Spinal cord (tissue), 10 donors: Measurements from ENCODE around the gene RGS19. TPM values are rescaled to one million over a fixed set of nuclear protein-coding genes. Genes with fewer than 3 reads are reported as not detected.

Experiments used
- DNase-seq, 6 donors: peaks; one replicate each; pipeline versions ENCODE4 v3.0.0 to v3.0.0-alpha.2; 2013 to 2015; ENCODE audit warnings: low spot score in 6 of 6, low read depth in 4 of 6
- H3K27ac ChIP-seq: one replicate; pipeline ENCODE4 v1.5.1; 2013; ENCODE audit warnings: low read depth, low read length, control low read depth
- H3K27me3 ChIP-seq: one replicate; pipeline ENCODE4 v1.6.1; 2013; ENCODE audit warnings: low read length; ENCODE audit not compliant: control insufficient read depth, insufficient read depth
- H3K36me3 ChIP-seq: one replicate; pipeline ENCODE4 v1.6.1; 2013; ENCODE audit warnings: low read length; ENCODE audit not compliant: control insufficient read depth, insufficient read depth
- H3K4me1 ChIP-seq: one replicate; pipeline ENCODE4 v1.6.1; 2013; ENCODE audit warnings: low read length; ENCODE audit not compliant: control insufficient read depth, insufficient read depth
- H3K4me3 ChIP-seq: one replicate; pipeline ENCODE4 v1.5.1; 2013; ENCODE audit warnings: low read depth, low read length, control low read depth
- H3K9me3 ChIP-seq: one replicate; pipeline ENCODE4 v1.6.1; 2013; ENCODE audit warnings: low read length; ENCODE audit not compliant: control insufficient read depth, insufficient read depth
- whole genome bisulfite sequencing: methylation state at CpG from one replicate; pipeline ENCODE4 v1.1.5; 2013; ENCODE audit warnings: missing lambda C conversion rate; ENCODE audit not compliant: insufficient coverage; 5-methylcytosine and 5-hydroxymethylcytosine counted together
- polyA plus RNA-seq, 2 donors: library from polyadenylated mRNA; unstranded; fragments of 120-200 nt; gene quantifications; one replicate each; pipeline ENCODE4 v1.2.1, GENCODE V29; 2013; ENCODE audit not compliant: insufficient read length in 2 of 2
- total RNA-seq, 2 donors: library from RNA; depleted of rRNA in 1 of 2; stranded (reverse); fragments of 120-200 nt in 1 of 2; fragments of >200 nt in 1 of 2; gene quantifications; one replicate each; pipeline versions ENCODE4 v1.2.3 to v1.2.4, GENCODE V29; 2013 to 2014
- donor health status: healthy.

The RGS19 gene
- total and polyA plus RNA-seq, 4 donors = 10.7 to 21.5 (median 17.4) TPM

DNA sequence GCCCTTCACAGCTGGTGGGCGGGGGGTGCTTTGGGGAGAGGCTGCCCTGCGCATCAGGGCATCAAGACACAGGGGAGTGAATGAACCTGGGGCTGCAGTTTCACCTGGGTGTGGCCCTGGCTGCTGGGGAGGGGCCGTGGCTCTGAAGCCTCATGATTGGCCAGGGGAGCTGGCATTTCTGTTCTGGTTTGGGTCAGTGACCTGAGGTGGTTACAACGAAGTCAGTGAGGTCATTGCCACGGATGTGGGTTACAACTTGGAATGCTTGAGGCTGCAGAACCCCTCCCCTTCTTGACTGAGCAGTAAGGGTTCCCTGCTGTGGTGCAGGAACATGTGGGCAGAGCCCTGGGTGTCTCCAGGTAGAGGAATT is 13.4 kb downstream of the RGS19 start:
- no peak overlapping the region for H3K4me3 ChIP-seq
- peaks cover 64% of the 10 kb centered on the region for H3K36me3 ChIP-seq
- no peaks in the 10 kb centered on the region for H3K9me3 ChIP-seq
- WGBS = 56% methylated on average over 5 of the region's 5 CpGs
- DNase-seq = no peak
- no peak overlapping the region for H3K27ac ChIP-seq
- H3K27me3 ChIP-seq = no peaks in the 10 kb centered on the region
- peaks cover 41% of the 10 kb centered on the region for H3K4me1 ChIP-seq

DNA sequence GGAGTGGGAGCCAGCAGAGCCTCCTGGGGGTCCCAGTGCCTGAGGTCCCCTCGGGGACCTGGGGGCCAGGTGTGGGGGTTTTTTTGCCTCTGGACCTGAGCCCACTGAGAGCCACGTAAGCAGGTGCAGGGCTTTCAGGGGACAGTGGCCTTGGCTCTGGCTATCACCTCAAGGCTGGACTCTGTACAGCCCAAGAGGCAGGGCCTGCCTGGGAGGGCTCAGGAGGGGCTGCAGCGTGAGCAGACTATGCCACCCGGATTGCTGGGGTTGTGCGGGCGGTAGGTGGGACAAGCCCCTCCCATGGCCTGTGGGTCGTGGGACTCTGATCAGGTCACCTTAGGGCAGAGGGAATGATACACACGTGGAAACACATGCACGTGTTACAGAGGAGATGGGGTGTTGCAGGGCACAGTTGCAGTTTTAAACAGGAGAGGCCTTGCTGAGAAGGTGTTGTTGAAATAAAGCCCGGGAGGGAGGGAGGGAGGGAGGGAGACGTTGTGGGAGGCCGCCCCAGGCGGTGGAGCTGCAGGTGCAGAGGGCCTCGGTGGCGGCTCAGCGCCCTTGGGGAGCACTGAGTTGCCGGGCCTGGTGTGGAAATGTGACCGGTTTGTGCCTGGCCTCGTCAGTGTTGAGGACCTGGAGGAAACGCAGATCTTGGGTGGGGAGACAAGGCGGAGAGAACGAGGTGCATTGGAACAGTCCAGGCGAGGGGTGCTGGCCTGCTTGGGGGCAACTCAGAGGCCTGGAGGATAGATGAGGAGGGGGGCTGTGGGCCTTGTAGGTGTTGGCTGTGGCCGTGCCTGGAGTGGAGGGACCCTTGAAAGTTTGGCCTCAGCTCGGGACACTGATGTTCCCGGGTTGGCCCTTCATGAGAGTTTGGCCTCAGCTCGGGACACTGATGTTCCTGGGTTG is 14.0 kb downstream of the RGS19 start:
- H3K27me3 ChIP-seq = no peaks in the 10 kb centered on the region
- 63% methylated on average over 27 of the region's 27 CpGs for WGBS
- no peak for DNase-seq
- peaks cover 41% of the 10 kb centered on the region for H3K4me1 ChIP-seq
- peaks cover 58% of the 10 kb centered on the region for H3K36me3 ChIP-seq
- no peak overlapping the region for H3K4me3 ChIP-seq
- no peak overlapping the region for H3K27ac ChIP-seq
- H3K9me3 ChIP-seq = no peaks in the 10 kb centered on the region

DNA sequence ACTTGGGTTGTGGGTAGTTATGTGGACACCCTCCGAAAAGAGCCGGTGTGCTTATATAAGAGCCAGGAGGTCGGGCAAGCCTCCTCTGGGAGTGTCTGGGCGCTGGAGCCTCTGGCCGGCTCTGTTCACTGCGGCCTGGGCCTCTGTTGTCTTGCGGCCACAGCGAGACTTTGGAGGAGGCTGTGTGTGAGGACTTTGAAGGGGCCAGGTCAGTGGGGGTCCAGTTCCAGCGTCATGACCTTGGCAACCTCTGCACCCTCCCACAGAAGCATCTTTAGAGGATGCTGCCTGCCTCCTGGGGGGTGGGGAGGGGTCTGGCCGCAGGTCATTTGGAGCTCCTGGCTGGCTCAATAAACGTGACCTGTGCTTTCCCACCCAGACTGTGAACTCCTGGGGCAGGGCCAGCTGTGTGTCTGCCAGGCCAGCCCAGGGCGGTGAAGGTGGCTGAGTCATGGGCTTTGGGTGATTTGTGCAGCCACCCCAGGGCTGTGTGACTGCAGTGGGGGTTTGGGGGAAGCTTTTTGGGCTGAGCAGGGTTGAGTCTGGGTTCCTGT is 15.1 kb downstream of the RGS19 start:
- H3K27ac ChIP-seq = no peak overlapping the region
- peaks cover 47% of the 10 kb centered on the region for H3K36me3 ChIP-seq
- no peaks in the 10 kb centered on the region for H3K9me3 ChIP-seq
- peaks cover 33% of the 10 kb centered on the region for H3K4me1 ChIP-seq
- peak overlapping the region; percentile 71 for H3K4me3 ChIP-seq
- DNase-seq = no peak
- H3K27me3 ChIP-seq = no peaks in the 10 kb centered on the region
- WGBS = 54% methylated on average over 9 of the region's 12 CpGs

DNA sequence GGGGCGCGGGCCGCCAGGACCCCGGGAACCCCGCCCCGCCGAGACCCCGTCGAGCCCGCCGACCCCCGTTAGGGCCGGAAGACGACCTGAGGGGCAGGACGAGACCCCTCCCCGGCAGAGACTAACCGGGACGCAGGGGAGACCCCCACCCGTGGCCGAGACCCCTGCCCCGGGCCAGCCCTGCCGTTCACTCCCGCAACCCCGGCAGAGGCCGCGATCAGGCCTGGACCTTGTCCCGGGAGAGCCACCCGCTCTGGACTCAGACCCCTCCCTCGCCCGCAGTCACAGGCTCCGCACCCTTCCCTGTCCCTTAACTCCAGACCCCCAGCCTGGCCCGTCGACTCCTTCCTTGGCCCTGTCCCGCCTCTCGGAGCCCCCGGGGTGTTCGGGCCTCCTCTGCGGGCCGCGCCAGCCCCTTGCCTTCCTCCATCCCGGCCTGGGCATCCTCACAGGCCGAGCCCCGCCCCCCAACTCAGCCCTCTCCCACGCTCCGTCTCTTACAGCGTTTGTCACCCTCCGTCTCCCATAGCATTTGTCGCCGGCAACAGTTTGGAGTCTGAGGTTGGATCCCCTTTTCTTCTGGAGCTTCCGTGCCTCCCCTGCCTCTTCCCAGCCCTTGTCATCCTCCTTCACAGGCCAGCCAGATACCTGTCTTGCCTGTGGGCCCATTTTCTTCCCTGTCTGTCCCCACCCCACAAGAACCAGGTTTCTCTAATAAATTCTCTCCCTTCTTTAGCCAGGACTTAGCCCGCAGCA is 15.8 kb downstream of the RGS19 start:
- H3K9me3 ChIP-seq = no peaks in the 10 kb centered on the region
- WGBS = under 1% methylated on average over 50 of the region's 51 CpGs
- peak in 1 of 6 donors; percentile 16 for DNase-seq
- peak overlapping the region; percentile 71 for H3K4me3 ChIP-seq
- no peaks in the 10 kb centered on the region for H3K27me3 ChIP-seq
- peaks cover 33% of the 10 kb centered on the region for H3K4me1 ChIP-seq
- peaks cover 40% of the 10 kb centered on the region for H3K36me3 ChIP-seq
- H3K27ac ChIP-seq = no peak overlapping the region

DNA sequence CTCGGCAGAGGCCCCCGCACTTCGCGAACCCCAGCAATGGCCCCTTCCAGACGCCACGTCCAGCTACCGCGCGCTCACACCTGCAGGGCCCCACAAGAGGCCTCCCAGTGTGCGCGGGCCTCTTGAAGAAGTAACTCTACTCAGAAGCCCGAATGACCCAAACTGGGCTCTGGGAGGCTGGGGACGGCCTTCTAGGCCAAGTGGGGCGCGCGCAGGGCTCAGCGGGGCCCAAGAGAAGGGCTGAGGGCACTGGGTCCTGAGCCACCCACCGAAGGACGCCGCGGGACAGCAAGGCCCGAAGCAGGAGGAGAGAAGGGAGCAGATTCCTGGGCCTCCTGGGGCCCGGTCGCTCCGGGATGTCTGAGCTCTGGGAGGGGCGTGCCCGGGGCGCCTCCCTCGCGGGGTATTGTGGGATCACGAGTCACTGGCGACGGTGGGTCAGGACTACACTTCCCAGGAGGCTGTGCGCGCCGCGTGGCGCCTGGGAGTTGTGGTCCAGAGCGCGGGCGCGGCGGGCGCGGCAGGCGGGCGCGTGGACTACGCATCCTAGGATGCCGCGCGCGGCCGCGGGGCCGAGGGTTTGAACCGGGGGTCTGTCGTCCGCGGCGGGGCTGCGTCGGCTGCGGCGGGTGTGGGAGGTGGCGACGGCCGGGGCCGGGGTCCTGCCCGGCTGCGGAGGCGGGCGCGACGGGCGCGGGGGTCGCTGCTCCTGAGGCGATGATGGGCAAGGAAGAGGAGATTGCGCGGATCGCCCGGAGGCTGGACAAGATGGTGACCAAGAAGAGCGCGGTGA is 16.5 kb downstream of the RGS19 start, which contains the start of gene TCEA2:
TSS of gene TCEA2 (plus strand) at position 603 of the 793 bp plus-strand sequence. CDS start at position 718, 115 bp downstream.
- Histone ChIP-seq H3K36me3 (peaks cover 33% of the 10 kb centered on the region), H3K9me3 (no peaks in the 10 kb centered on the region), H3K4me3 (peak within 1 kb of the TSS; percentile 71), H3K4me1 (peaks cover 35% of the 10 kb centered on the region), H3K27me3 (no peaks in the 10 kb centered on the region), H3K27ac (peak within 1 kb of the TSS; percentile 50)
- DNase-seq = peak; percentile 87 to 99 (median 96)
- 3% methylated on average over 85 of the region's 85 CpGs for WGBS

DNA sequence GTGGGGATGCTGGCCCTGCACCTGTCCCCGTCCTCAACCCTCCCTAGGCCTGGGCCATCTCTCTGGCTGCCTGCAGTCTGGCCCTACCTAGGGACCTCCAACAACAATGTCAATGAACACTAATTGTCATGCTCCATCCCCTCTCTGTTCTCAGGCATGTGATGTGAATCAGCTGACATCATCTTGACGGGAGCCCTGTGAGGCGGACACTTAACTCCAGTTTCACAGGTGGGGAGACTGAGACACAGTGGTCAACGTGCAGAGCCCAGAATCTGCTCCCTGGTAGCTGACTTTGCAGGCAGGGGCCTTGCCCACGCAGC is 17.1 kb downstream of the RGS19 start:
- peak overlapping the region; percentile 69 for H3K4me3 ChIP-seq
- H3K9me3 ChIP-seq = no peaks in the 10 kb centered on the region
- H3K27me3 ChIP-seq = peaks cover 2% of the 10 kb centered on the region
- peaks cover 28% of the 10 kb centered on the region for H3K36me3 ChIP-seq
- 47% methylated on average over 5 of the region's 5 CpGs for WGBS
- no peak for DNase-seq
- peaks cover 41% of the 10 kb centered on the region for H3K4me1 ChIP-seq
- H3K27ac ChIP-seq = peak overlapping the region; percentile 50

DNA sequence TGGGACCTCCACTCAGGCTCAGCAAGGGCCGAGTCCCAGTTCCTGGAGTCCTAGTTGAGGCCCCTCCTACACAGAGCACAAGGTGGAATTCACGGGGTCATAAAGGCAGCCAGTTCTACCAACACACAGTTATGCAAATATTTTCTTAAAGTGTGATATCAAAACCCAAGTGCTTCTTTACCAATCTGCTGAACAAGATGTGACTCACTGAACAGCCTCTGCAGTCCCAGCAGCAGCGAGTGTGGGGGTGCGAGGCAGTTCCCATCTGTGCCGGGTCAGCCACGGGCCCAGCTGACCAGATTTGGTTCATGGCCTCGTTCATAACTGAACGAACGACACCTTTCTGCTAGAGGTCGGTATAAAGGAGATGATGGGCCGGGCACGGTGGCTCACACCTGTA is 20.8 kb downstream of the RGS19 start:
- Histone ChIP-seq H3K27me3 (peaks cover 12% of the 10 kb centered on the region), H3K27ac (no peak overlapping the region), H3K4me1 (peaks cover 48% of the 10 kb centered on the region)

DNA sequence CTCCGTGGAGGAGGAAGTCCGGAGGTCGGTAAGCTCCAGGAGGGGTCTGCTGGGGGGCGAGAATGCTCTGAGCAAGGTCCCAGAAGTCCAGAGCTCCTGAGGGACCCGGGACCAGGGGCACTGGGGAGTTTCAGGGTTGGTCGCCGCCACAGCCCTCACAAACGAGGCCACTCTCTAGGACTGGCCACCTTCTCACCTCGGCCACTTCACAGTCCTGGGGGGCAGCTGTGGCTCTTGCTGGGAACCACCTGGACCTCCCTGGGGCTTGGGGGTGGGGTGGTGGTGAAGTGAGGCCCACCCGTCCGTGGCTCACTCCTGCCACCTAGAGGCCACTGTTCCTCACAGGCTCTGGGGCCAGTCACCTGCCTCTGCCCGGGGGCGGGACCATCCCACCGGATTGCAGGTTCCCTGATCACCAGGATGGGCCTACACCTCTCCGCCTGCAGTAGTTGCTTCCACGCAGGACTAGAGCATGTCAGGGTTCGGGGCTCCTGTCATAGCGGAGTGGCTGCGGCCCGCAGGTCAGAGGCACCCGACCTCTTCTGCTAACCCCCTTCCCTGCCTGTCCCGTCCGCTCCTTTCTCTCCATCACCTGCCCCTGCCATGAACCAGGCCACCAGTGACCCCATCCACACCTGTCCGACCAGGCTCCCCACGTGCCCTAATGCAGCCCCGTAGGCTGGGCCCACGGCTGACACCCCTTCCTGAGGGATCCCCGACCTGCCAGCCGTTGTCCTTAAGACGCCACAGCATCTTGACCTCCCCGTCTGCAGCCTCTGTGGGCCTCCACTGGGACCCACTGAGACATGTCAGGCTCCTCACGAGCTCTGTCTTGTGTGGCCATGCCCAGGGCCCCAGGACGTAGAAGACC is 21.5 kb downstream of the RGS19 start:
- peaks cover 12% of the 10 kb centered on the region for H3K27me3 ChIP-seq
- no peaks in the 10 kb centered on the region for H3K36me3 ChIP-seq
- H3K4me1 ChIP-seq = peaks cover 53% of the 10 kb centered on the region
- no peaks in the 10 kb centered on the region for H3K9me3 ChIP-seq
- DNase-seq = peak in 2 of 6 donors; percentile 62 to 69
- WGBS = 33% methylated on average over 32 of the region's 33 CpGs
- no peak overlapping the region for H3K27ac ChIP-seq
- no peak overlapping the region for H3K4me3 ChIP-seq

More for the DNA sequence above, 20.8 kb downstream of the RGS19 start:
- no peaks in the 10 kb centered on the region for H3K9me3 ChIP-seq
- no peaks in the 10 kb centered on the region for H3K36me3 ChIP-seq
- no peak overlapping the region for H3K4me3 ChIP-seq
- 89% methylated on average over 11 of the region's 12 CpGs for WGBS
- no peak for DNase-seq
